Measurements from ENCODE around the gene GABPB2. TPM values are rescaled to one million over a fixed set of nuclear protein-coding genes. Genes with fewer than 3 reads are reported as not detected.
A peak's percentile ranks its signal among the peaks of the same experiment; 100 is the strongest.

Gene GABPB2
- total and polyA plus RNA-seq, 2 experiments from 2014 or later, result 1.1 to 2.6 TPM

GRCh38 chr1:151146412-151147131 lies 76.0 kb downstream of the GABPB2 start, which contains the start of gene SEMA6C (continued):
- no peak for TF ChIP-seq STAT1 (IDR thresholded peaks at IDR 0.05; ENCODE audit: unreplicated experiment)
- TF ChIP-seq POLR2AphosphoS5 (IDR thresholded peaks at IDR 0.05; ENCODE audit: low read depth), result peak; percentile 72
- TF ChIP-seq ZNF331 (CRISPR knock-in tag; IDR thresholded peaks at IDR 0.05; ENCODE audit: low read depth), result no peak
- no peak for TF ChIP-seq REST (IDR thresholded peaks at IDR 0.05; ENCODE audit: unreplicated experiment)

- H3K27ac Mint-ChIP-seq, result no peak overlapping the region
- H3K79me2 ChIP-seq (replicated peaks; ENCODE audit: insufficient read depth), result no peaks in the 10 kb centered on the region; the same call in 1 of the 2 replicates
- H3K27ac ChIP-seq (ENCODE audit: low read depth), result no peak overlapping the region
- H2AFZ ChIP-seq, result peak overlapping the region; percentile 99
- peaks cover 32% of the 10 kb centered on the region for H3K27me3 Mint-ChIP-seq (ENCODE audit: insufficient read depth, low read depth, poor library complexity)
- H3K9me3 Mint-ChIP-seq, result no peaks in the 10 kb centered on the region
- peaks cover 35% of the 10 kb centered on the region for H3K27me3 ChIP-seq (ENCODE audit: insufficient read depth)
- peak overlapping the region; percentile 96 for H3K4me3 ChIP-seq
- no peaks in the 10 kb centered on the region; the same call in 2 of the 3 replicates for H3K36me3 Mint-ChIP-seq (ENCODE audit: low read depth)
- peak; percentile 2 for ATAC-seq
- peak overlapping the region; percentile 98 for H3K4me2 ChIP-seq
- H3K4me1 Mint-ChIP-seq, result peaks cover 38% of the 10 kb centered on the region
- peaks cover 35% of the 10 kb centered on the region for H3K4me1 ChIP-seq (ENCODE audit: insufficient read depth)
- no peak for DNase-seq (ENCODE audit: low spot score)
- peak overlapping the region; percentile 82 for H3K4me3 Mint-ChIP-seq
- H3K36me3 ChIP-seq (ENCODE audit: insufficient read depth), result no peaks in the 10 kb centered on the region
- H3K9me2 ChIP-seq (ENCODE audit: insufficient read depth), result no peaks in the 10 kb centered on the region
- peaks cover 9% of the 10 kb centered on the region; the same call in 1 of the 2 replicates for H3F3A ChIP-seq (replicated peaks; ENCODE audit: low read depth)
- no peak for TF ChIP-seq CREB1 (CRISPR knock-in tag; IDR thresholded peaks at IDR 0.05; ENCODE audit: low read depth)
- TF ChIP-seq CTCF (conservative IDR thresholded peaks at IDR 0.05; ENCODE audit: low read depth in 2 of 2), result no peak
- no peak for TF ChIP-seq ETS1 (IDR thresholded peaks at IDR 0.05)
- no peak for TF ChIP-seq EZH2 (IDR thresholded peaks at IDR 0.05; ENCODE audit: low read depth, unreplicated experiment)
- no peak for TF ChIP-seq REST (IDR thresholded peaks at IDR 0.05; ENCODE audit: unreplicated experiment)
- TF ChIP-seq NANOG (IDR thresholded peaks at IDR 0.05; ENCODE audit: borderline replicate concordance), result no peak
- TF ChIP-seq ZNF331 (CRISPR knock-in tag; IDR thresholded peaks at IDR 0.05; ENCODE audit: low read depth), result no peak
- peaks cover 5% of the 10 kb centered on the region; the same call in 1 of the 2 replicates for H4K20me1 ChIP-seq (replicated peaks; ENCODE audit: insufficient read depth)
These were observed 76.6 kb downstream of the GABPB2 start for GRCh38 chr1:151147132-151147503.

Data from GM23338 (cell line).